Measurements from ENCODE around the gene VIL1.

GRCh38 chr2:218391202-218391601, 27.7 kb upstream of the VIL1 start:
- TF ChIP-seq POLR2A (IDR thresholded peaks at IDR 0.05) (no peak), CTCF (IDR thresholded peaks at IDR 0.05) (no peak)
